T1000 (cell line): Measurements from ENCODE around the gene GDA.

Experiments used
- DNase-seq: peaks from one replicate; lab custom pipeline; 2025; ENCODE audit warnings: mixed read lengths; lab: John Stamatoyannopoulos, UW

The GDA gene

GRCh38 chr9:72149231-72149975 is at the start of gene GDA:
Gene GDA (plus strand): TSS chr9:72149440. CDS start chr9:72149560, 120 bp downstream.
- DNase-seq: no peak

- no peak for DNase-seq
These were observed 46.7 kb upstream of the GDA start for GRCh38 chr9:72102520-72102919.

GRCh38 chr9:72113056-72113455 is 36.2 kb upstream of the GDA start:
- no peak for DNase-seq

- DNase-seq: no peak
These were observed 29.4 kb upstream of the GDA start for GRCh38 chr9:72119853-72120252.

DNA sequence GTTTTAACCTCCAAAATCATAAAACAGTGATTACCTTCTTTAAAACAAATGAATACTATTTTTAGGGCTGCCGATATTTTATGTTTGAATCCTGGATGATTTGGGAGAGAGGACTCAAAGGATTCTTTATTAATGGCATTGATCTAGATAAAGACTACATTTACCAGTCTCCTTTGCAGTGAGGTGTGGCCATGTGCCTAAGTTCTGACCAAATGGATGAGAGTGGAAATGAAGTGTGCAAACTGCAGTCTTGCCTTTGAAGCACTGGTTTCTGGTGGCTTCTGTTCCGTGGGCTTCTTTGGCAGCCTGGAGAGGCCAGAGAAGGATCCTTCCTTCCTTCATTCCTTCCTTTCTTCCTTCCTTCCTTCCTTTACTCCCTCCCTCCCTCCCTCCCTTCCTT is 24.3 kb upstream of the GDA start:
- DNase-seq: no peak

GRCh38 chr9:72127753-72128152 is 21.5 kb upstream of the GDA start:
- DNase-seq: no peak

- DNase-seq: no peak
These were observed 20.7 kb upstream of the GDA start for GRCh38 chr9:72128526-72128925.

DNA sequence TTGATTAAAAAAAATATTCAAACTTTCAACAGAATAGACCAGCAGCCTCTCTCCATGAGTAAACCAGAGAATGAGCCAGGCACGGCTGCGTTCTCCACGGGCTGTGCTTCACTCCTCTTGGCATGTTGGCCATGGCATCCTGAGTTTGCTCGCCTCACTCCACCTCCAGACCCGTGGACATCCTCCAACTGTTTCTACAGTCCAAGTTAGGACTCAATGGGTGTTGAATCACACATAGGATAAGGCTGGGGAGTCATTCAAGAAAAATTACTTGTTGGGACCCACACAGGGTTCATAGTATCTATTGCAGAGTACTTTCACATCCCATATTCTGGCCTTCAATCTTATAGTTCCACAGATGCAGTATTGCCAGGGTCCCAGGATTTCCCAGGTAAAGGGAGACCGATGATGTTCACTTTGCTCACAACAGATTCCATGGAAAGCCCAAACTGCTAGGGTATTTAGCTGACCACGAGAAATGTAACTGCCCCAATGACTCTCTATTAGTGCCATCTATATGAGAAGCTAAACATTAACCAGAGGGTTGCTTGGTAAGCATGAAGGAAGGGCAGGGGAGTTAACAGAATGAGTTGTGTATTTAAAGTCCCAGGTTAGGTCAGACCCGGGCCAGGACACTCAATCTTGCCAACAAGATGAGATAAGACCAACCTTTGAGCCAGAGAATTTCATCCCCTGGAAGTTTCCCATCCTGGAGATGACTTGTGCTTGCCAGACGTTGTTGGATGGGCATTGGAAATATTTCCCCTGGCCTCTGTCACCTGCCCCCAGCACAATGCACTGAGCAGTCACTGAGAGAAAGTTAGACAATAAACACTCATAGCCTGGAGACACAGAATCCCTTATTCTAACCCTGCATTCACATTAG is 19.7 kb upstream of the GDA start:
- no peak for DNase-seq

GRCh38 chr9:72130321-72130720 is 18.9 kb upstream of the GDA start:
- DNase-seq: no peak

GRCh38 chr9:72131206-72131605 is 18.0 kb upstream of the GDA start:
- no peak for DNase-seq

- no peak for DNase-seq
These were observed 17.2 kb upstream of the GDA start for GRCh38 chr9:72132052-72132451.

GRCh38 chr9:72133365-72134035 is 15.7 kb upstream of the GDA start:
- no peak for DNase-seq

GRCh38 chr9:72134801-72135200 is 14.4 kb upstream of the GDA start:
- no peak for DNase-seq

DNA sequence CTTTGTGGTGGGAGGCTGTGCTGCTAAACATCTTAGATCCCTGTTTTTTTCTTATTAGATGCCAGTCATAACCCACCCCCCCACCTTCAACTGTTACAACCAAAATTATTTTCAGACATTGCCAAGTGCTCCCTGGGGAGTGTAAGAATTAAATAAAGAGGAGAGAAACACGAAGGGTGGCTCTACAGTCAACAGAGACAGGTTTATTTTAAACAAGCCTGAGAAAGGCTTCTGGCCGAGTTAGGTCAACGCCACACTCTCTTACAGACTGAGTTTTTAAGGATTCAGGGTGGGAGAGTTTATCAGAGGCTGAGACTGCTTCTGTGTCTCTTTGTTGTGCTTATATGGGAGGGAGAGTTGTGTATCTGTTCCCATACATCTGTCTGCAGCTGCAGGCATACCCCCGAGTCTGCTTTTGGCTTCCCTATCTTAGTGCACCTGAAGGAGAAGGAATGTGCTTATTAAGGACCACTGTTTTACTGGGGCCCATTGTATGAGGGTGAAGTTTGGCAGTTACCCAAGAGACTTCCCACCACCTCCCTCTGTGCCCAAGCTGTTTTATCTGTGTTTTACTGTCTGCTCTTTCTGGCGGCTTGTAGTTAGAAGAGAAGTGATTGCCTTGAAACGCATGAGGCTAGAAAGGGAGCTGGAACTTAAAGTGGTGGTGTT is 11.4 kb upstream of the GDA start:
- no peak for DNase-seq

GRCh38 chr9:72139226-72139625 is 10.0 kb upstream of the GDA start:
- DNase-seq: no peak

DNA sequence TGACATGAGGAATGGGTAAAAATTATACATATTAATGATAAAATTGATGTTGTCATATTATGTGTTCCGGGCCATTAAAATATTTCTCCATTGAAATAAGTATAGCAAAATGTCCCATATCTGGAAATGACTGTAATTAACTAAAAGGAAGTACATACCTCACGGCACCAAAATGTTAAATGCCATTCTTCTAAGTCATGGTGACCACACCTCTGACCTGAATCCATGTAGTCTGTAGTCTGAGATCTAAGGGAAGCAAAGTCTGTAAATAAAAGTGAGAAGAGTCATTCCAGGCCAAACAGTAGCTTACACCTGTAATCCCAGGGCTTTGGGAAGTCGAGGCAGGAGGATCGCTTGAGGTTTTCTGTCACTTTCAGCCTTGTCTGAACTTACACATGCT is 8.7 kb upstream of the GDA start:
- DNase-seq: no peak

DNA sequence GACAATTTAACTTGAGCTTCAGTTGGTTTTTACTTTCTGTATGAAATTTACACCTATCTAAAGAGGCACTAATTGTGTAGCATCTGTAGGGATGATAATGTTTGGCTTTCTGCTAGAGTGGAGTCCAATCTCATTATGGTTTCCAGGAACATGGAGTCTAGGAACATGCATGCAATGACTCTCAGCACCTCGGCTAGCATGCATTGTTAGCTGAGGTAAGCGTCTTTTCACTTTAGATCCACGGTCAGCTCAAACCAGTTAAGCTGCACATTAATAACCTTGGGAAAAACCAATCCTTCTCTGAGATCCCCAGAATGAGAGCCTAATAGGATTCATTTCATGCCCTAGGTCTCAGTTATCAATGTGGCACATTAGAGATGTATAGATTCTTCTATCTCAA is 7.8 kb upstream of the GDA start:
- DNase-seq: no peak

- no peak for DNase-seq
These were observed 4.3 kb upstream of the GDA start for GRCh38 chr9:72144756-72145492.

DNA sequence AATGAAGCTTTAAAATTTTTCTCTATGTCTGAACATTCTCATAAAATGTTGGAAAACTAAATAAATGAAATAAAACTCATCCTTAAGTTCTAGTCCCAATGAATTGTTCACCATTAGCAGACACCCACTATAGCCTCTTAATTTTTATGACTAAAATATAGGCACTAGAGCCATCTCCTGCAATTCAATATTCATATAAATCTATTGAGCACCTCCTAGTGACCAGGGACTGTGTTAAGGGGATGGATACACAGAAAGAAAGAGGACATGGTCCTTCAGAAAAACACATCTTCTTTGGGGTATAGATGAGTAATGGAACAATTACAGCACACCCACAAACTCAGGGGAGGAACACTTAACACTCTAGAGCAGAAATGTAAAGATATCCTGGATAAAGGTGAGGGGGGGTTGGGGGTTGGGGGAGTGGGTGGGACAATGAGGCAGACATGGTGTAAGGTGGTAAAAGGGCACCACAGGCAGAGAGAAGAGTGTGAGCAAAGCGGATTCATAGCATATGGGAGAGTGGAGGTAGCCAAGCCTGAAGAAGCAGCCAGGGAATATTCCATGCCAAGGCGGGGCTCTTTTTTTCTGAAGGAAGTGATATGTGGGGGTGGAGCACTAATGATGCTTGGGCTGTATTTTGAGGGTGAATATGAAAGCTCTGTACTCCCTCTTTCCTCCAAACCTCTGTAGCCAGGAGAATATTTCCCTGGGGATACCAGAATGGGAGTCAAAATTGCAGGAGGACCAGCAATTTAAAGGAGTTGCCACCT is 3.3 kb upstream of the GDA start:
- DNase-seq: no peak

GRCh38 chr9:72147676-72148075 is 1.6 kb upstream of the GDA start:
- DNase-seq: no peak

- DNase-seq: no peak
These were observed 887 bp downstream of the GDA start for GRCh38 chr9:72150127-72150526.
